Measurements from ENCODE around the gene CASP6.

Gene CASP6

DNA sequence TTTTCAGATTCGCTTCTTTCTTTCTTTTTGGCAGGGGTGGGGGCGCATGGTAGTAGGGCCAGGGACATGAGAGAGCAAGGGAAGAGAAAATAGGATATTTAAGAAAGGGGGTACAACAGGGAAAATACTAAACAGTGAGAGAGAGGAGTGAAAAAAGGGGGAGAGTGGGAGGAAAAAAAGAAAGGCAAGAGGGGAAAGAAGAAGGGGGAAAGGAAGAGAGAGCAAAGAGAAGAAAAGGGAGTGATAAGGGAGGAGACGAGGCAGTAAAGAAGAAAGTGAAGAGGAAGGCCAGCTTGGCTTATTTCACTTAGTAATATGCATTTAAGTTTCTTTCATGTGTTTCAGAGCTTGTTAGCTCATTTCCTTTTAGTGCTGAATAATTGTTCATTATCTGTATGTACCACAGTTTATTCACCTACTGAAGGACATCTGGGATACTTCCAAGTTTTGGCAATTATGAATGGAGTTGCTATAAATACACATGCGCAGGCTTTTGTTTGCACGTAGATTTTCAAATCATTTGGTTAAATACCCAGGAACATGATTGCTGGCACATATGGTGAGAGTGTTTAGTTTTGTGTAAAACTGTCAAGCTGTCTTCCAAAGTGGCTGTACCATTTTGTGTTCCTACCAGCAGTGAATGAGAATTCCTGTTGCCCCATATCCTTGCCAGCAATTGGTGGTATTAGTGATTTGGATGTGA, 37.3 kb downstream of the CASP6 start:
- DNase-seq: no peak

DNA sequence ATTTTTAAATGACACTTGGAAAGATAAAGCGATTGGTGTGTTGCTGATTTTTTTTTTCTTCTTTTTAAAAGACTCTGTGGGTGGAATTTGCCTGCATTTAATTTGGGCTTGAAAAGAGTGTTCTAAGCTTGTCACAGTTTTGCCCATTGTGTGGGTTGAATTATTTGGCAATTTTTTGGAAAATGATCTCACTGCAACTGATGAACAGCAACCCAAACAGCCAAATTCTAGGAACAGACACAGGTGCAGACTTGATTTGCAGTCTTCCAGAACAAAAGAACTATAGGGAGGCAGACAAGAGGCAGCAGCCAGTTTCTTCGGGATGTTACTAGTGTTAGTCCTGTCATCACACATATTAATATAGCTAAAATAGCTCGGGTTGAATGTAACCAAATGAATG, 40.5 kb downstream of the CASP6 start:
- no peak for DNase-seq

DNA sequence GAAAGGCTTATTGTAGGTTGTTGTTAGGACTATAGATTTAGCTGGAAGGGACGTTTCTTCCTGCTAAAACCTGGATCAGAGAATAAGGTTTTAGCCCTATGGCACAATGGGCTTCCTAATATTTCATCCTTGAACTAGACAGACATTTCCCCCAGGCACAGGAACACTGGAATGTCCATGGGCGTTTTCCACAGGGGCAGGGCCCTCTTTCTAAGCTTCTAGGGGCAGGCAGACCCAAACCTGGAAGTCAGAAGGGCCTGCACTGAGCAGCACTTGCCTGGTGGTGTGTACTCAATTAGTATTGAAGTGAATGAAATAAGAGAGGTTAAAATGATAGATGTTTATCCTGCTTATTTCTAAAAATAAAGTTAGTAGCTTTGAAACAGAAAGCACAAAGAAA, 41.1 kb downstream of the CASP6 start:
- DNase-seq: no peak

DNA sequence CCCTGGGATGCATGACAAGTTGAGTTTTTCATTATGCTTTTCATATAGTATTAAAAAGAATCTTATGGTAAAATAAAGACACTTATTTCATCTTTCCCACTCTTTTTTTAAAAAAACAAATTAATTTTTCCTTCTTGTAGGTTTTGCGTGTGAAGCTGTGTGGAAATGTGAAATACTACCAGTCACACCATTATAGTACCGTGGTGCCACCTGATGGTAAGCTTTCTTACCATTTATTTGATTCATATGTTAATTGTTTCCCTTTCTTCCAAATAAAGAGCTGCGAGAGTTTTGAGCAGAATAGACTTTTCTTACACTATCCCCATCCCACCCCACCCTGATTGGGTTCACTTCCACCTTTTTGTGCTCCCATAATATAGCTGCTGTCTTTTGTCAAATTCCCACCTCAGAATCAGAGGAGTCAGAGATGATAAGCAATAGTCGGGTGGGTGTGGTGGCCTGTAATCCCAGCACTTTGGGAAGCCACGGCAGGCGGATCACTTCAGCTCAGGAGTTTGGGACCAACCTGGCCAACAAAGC, 44.3 kb downstream of the CASP6 start:
- no peak for DNase-seq

DNA sequence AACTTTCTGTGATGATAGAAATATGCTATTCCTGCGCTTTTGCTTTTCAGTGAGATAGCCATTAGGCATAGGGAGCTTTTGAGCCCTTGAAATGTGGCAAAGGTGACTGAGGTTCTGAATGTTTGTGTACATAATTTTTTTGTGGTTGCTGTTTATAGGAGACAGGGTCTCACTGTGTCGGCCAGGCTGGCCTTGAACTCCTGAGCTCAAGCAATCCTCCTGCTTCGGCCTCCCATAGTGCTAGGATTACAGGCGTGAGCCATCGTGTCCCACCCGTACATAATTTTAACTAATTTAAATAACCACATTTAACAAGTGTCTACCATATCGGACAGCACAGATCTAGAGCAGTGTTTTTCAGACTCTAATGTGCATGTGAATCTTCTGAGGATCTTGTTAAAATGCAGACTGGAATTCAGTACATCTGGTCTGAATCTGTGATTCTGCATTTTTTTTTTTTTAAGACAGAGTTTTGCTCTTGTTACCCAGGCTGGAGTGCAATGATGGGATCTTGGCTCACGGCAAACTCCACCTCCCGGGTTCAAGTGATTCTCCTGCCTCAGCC, 45.3 kb downstream of the CASP6 start:
- DNase-seq: no peak

DNA sequence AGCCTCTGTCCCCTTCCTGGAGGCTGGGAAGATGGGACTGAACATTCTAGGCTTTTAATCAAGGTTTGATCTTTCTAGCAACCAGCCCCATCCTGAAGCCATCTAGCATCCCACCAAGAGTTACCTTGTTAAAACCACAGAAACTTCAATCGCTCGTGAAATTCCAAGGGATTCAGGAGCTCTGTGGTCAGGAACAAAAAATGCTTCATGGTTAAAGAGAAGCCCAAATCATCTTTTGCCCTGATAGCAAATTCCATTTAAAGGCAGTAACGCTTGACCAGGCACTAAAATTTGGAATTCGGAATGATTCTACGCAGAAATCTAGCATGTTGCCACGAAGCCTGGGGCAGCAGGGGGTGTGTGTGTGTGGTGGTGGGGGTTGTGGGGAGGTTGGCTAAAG, 47.8 kb downstream of the CASP6 start:
- no peak for DNase-seq

DNA sequence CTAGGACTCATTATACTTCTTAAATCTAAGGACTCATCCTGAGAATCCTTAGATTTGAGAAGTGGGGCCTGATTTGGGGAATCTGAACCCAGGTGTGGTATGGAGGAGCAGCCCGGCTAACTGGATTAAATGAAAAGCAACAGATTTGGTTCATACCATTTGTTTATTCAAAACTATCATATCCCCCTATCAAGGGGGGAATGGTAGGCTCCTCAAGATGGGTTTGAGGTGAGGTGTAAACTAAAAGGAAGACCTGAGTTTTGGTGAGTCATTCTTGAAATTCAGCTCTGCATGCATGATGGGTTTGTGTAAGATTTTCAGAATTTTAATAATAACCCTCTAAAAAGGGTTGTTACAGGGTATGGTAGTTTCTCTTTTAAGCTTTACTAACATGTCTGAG, 53.4 kb downstream of the CASP6 start:
- peak; percentile 20 for DNase-seq

DNA sequence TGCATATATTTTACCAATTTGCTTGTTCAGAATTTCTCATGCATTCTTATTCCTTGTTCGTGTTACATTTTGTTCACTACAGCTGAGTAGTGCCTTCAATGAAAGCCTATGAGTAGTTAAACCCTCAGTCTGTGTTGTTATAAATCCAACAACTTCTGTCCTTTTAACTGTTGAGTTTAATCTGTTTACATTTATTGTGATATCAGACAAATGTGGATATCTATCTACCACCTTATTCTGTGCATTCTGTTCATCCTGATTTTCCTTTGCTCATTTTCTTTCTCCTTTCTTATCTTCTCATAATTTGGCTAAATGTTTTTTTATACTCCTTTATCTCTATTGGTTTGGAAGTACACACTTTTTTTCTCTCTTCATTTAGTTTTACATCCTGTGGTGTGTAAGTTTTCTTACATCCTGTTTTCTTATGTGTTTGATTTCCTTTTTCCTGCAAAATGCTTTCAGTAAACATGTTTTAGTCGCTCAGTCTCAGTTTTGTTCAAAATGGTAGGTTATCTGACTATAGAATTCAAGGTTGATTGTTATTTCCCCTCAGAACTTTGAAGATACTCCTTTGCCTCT, 54.2 kb downstream of the CASP6 start:
- DNase-seq: no peak

DNA sequence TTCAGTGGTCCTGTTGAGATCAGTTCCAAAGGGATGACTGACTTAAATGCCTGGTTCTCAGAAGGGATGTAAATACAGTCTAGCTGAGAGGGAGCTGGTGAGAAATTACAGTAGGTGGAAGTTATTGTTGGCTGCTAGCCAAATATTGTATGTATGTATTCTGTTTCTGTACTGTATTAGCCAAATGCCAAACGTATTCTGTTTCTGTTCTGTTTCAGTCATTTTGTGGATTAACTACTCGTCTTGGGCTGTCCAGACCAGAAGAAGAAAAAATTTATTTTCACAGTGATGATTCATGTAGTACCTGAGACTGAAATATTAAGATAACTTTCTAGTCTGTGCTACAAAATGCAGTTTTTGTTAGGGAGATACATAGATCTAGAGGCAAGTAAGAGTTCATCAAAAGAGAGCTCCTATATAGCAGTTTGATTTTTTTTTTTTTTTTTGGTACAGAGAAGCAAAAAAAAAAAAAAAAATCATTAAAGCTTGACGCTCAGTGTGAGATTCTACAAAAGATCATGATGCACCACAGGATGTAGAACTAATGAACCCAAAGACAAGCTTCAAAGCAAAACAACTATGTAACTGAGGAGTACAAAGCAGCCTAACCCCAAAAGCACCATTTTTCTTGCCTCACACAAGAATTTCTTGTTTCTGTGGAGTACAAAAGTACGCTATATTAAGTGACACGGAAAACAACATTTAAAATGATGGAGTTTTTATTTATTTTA, 54.8 kb downstream of the CASP6 start:
- no peak for DNase-seq

DNA sequence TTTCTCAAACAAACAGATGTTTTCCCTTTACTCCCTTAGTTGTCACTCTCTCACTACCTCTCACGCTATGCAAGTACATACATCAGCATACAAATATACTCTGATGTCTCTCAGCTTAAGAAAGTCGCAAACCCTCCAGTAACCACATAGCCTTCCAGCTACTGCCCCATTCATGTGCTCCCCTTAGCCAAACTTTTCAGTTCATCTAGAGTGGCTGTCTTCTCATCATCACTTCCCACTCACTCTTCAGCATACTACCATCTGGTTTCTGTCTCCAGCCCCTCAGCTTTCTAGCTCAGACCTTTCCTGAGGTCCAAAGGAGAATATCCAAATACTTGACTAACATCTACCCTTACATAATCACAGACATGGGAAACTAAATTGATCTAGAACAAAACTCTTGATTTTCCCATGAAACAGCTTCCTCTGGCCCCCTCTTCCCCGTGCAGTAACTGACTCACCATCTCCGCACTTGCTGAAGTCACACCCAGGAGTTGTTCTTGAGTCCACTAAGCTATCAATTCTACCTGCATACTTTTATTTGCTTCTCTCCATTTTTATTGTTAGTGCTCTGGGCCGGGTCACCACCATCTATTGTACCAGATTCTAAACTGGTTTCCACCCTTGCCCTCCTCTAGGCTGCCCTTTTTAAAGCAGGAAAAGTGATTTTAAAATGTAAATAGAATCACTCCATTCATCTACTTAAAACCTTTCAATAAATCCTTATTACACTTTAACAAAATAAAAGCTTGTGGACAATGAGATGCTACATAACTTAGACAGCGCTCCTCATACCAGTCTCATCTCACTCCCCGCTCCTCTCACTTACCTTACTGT, 57.2 kb downstream of the CASP6 start:
- no peak for DNase-seq

DNA sequence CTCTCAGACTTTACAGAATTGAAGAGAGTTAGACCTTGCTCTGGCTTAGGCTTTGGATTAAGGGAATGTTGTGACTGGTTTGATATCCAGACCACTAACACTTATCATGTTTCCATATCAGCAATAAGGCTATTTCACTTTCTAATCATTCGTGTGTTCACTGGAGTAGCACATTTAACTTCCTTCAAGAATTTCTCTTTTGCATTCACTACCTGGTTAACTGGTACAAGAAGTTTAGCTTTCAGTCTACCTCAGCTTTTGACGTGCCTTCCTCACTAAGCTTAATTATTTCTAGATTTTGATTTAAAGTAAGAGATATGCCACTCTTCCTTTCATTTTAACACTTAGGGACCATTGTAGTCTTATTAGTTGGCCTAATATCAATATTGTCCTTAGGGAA, 62.6 kb downstream of the CASP6 start:
- no peak for DNase-seq

All from stimulated activated CD4-positive, alpha-beta T cell treated with anti-CD3 and anti-CD28 coated beads, Interleukin-4, amount 100 ng/mL, for 24 hours (primary cell).